HEK293 (cell line): ENCODE data around the gene GPSM1.

ENCODE experiments used
- BCL11A ChIP-seq: fragments of 450-650 bp; formaldehyde crosslinking; IDR thresholded peaks from 2 replicates; pipeline ENCODE4 v1.5.1; 2016; ENCODE audit warnings: low read depth, missing biosample characterization, missing genetic modification characterization
- FEZF1 ChIP-seq: fragments of 450-650 bp; formaldehyde crosslinking; IDR thresholded peaks from 2 replicates; pipeline ENCODE4 v1.5.1; 2016; ENCODE audit warnings: missing biosample characterization, missing genetic modification characterization
- OVOL3 ChIP-seq: fragments of 450-650 bp; formaldehyde crosslinking; IDR thresholded peaks from 2 replicates; pipeline ENCODE4 v1.5.1; 2016; ENCODE audit warnings: missing biosample characterization, missing genetic modification characterization
- RBAK ChIP-seq: fragments of 450-650 bp; formaldehyde crosslinking; IDR thresholded peaks from 2 replicates; pipeline ENCODE4 v1.5.1; 2016; ENCODE audit warnings: missing biosample characterization, missing genetic modification characterization
- SP3 ChIP-seq: fragments of 450-650 bp; formaldehyde crosslinking; IDR thresholded peaks from 2 replicates; pipeline ENCODE4 v1.5.1; 2016; ENCODE audit warnings: missing biosample characterization, missing genetic modification characterization
- YY2 ChIP-seq: fragments of 450-650 bp; formaldehyde crosslinking; IDR thresholded peaks from 2 replicates; pipeline ENCODE4 v1.5.1; 2016; ENCODE audit warnings: missing biosample characterization, missing genetic modification characterization
- ZBTB7A ChIP-seq: fragments of 450-650 bp; formaldehyde crosslinking; IDR thresholded peaks from 2 replicates; pipeline ENCODE4 v1.5.1; 2016; ENCODE audit warnings: low read depth, missing biosample characterization, missing genetic modification characterization
- ZBTB8A ChIP-seq: fragments of 450-650 bp; formaldehyde crosslinking; IDR thresholded peaks from 2 replicates; pipeline ENCODE4 v1.5.1; 2016; ENCODE audit warnings: missing biosample characterization, missing genetic modification characterization
- ZNF155 ChIP-seq: fragments of 450-650 bp; formaldehyde crosslinking; IDR thresholded peaks from 2 replicates; pipeline ENCODE4 v1.5.1; 2016; ENCODE audit warnings: missing biosample characterization, missing genetic modification characterization
- ZNF302 ChIP-seq: fragments of 450-650 bp; formaldehyde crosslinking; IDR thresholded peaks from 2 replicates; pipeline ENCODE4 v1.5.1; 2016; ENCODE audit warnings: missing biosample characterization, missing genetic modification characterization, low read depth
- ZNF529 ChIP-seq: fragments of 450-650 bp; formaldehyde crosslinking; IDR thresholded peaks from 2 replicates; pipeline ENCODE4 v1.5.1; 2017; ENCODE audit warnings: missing genetic modification characterization, missing biosample characterization; ENCODE audit not compliant: insufficient replicate concordance
- ZNF549 ChIP-seq: fragments of 450-650 bp; IDR thresholded peaks from 2 replicates; pipeline ENCODE4 v1.5.1; 2018; ENCODE audit warnings: missing biosample characterization, missing genetic modification characterization, mild to moderate bottlenecking, inconsistent platforms, moderate library complexity
- ZNF600 ChIP-seq: fragments of 450-650 bp; formaldehyde crosslinking; IDR thresholded peaks from 2 replicates; pipeline ENCODE4 v1.5.1; 2016; ENCODE audit warnings: missing biosample characterization, missing genetic modification characterization
- ZNF610 ChIP-seq: fragments of 450-650 bp; formaldehyde crosslinking; IDR thresholded peaks from 2 replicates; pipeline ENCODE4 v1.5.1; 2016; ENCODE audit warnings: missing biosample characterization, missing genetic modification characterization, borderline replicate concordance
- ZNF623 ChIP-seq: fragments of 450-650 bp; formaldehyde crosslinking; IDR thresholded peaks from 2 replicates; pipeline ENCODE4 v1.5.1; 2016; ENCODE audit warnings: missing biosample characterization, missing genetic modification characterization
- ZNF776 ChIP-seq: fragments of 450-650 bp; formaldehyde crosslinking; IDR thresholded peaks from 2 replicates; pipeline ENCODE4 v1.5.0; 2017; ENCODE audit warnings: missing biosample characterization, missing genetic modification characterization, borderline replicate concordance
- ZNF837 ChIP-seq: fragments of 450-650 bp; formaldehyde crosslinking; IDR thresholded peaks from 2 replicates; pipeline ENCODE4 v1.5.1; 2016; ENCODE audit warnings: missing biosample characterization, missing genetic modification characterization
- ZSCAN16 ChIP-seq: fragments of 450-650 bp; formaldehyde crosslinking; IDR thresholded peaks from 2 replicates; pipeline ENCODE4 v1.5.1; 2016; ENCODE audit warnings: missing biosample characterization, missing genetic modification characterization
- TF ChIP-seq, protein P1 (sequence below): fragments of 450-650 bp; formaldehyde crosslinking; IDR thresholded peaks from 2 replicates; pipeline ENCODE4 v1.5.0; 2017; ENCODE audit warnings: missing biosample characterization, missing genetic modification characterization, borderline replicate concordance
- TF ChIP-seq, protein P2 (sequence below): fragments of 450-650 bp; formaldehyde crosslinking; IDR thresholded peaks from 2 replicates; pipeline ENCODE4 v1.5.1; 2016; ENCODE audit warnings: missing biosample characterization, missing genetic modification characterization
- TF ChIP-seq, protein P3 (sequence below): fragments of 450-650 bp; formaldehyde crosslinking; IDR thresholded peaks from 2 replicates; pipeline ENCODE4 v1.5.1; 2016; ENCODE audit warnings: missing biosample characterization, missing genetic modification characterization, low read depth
- TF ChIP-seq, protein P4 (sequence below): fragments of 450-650 bp; formaldehyde crosslinking; IDR thresholded peaks from 2 replicates; pipeline ENCODE4 v1.5.1; 2016; ENCODE audit warnings: missing biosample characterization, missing genetic modification characterization
- TF ChIP-seq, protein P5 (sequence below): fragments of 450-650 bp; IDR thresholded peaks from 2 replicates; pipeline ENCODE4 v1.5.1; 2018; ENCODE audit warnings: missing biosample characterization, missing genetic modification characterization
- TF ChIP-seq, protein P6 (sequence below): fragments of 450-650 bp; formaldehyde crosslinking; IDR thresholded peaks from 2 replicates; pipeline ENCODE4 v1.5.1; 2016; ENCODE audit warnings: missing biosample characterization, missing genetic modification characterization
- TF ChIP-seq, protein P7 (sequence below): fragments of 450-650 bp; formaldehyde crosslinking; IDR thresholded peaks from 2 replicates; pipeline ENCODE4 v1.5.1; 2016; ENCODE audit warnings: missing biosample characterization, missing genetic modification characterization

Gene GPSM1

DNA sequence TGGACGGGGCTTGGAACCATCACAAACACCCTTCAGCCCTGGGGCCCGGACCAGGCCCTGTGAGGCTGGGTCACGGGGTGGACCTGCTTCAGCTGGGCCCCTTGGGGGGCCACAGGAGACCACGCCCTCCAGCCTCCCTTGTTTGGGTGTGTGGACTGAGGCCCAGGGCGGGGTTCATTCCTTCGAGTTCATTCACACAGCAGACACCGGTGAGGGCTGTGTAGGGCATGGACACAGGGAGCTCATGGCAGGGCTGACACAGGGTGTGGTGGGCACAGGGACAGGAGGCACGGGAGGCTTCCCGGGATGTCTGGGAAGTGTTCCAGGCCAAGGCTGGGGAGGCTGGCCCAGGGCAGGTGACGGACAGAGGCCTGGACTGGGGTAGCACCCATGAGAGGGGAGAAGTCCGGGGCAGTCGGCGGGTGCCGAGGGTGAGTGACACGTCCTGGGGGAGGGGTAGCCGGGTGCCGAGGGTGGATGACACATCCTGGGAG, 27.3 kb downstream of the GPSM1 start (continued):
- TF ChIP-seq, protein P1, sequence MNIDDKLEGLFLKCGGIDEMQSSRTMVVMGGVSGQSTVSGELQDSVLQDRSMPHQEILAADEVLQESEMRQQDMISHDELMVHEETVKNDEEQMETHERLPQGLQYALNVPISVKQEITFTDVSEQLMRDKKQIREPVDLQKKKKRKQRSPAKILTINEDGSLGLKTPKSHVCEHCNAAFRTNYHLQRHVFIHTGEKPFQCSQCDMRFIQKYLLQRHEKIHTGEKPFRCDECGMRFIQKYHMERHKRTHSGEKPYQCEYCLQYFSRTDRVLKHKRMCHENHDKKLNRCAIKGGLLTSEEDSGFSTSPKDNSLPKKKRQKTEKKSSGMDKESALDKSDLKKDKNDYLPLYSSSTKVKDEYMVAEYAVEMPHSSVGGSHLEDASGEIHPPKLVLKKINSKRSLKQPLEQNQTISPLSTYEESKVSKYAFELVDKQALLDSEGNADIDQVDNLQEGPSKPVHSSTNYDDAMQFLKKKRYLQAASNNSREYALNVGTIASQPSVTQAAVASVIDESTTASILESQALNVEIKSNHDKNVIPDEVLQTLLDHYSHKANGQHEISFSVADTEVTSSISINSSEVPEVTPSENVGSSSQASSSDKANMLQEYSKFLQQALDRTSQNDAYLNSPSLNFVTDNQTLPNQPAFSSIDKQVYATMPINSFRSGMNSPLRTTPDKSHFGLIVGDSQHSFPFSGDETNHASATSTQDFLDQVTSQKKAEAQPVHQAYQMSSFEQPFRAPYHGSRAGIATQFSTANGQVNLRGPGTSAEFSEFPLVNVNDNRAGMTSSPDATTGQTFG (tag by site-specific recombination), result no peak
- TF ChIP-seq ZNF837 (no peak), ZNF302 (tag by site-specific recombination) (no peak), ZNF529 (tag by site-specific recombination) (no peak), ZNF623 (tag by site-specific recombination) (no peak), ZNF549 (no peak), ZBTB7A (tag by site-specific recombination) (no peak), ZSCAN16 (no peak), OVOL3 (no peak), SP3 (tag by site-specific recombination) (no peak), ZBTB8A (tag by site-specific recombination) (peak; percentile 87), ZNF776 (tag by site-specific recombination) (no peak), BCL11A (tag by site-specific recombination) (peak; percentile 46; the same call in 1 of the 2 replicates), FEZF1 (no peak), YY2 (tag by site-specific recombination) (no peak), ZNF610 (no peak), ZNF600 (peak; percentile 85), ZNF155 (tag by site-specific recombination) (no peak), RBAK (tag by site-specific recombination) (no peak)
- TF ChIP-seq, protein P2, sequence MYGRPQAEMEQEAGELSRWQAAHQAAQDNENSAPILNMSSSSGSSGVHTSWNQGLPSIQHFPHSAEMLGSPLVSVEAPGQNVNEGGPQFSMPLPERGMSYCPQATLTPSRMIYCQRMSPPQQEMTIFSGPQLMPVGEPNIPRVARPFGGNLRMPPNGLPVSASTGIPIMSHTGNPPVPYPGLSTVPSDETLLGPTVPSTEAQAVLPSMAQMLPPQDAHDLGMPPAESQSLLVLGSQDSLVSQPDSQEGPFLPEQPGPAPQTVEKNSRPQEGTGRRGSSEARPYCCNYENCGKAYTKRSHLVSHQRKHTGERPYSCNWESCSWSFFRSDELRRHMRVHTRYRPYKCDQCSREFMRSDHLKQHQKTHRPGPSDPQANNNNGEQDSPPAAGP (tag by site-specific recombination), result peak; percentile 73
- TF ChIP-seq, protein P3, sequence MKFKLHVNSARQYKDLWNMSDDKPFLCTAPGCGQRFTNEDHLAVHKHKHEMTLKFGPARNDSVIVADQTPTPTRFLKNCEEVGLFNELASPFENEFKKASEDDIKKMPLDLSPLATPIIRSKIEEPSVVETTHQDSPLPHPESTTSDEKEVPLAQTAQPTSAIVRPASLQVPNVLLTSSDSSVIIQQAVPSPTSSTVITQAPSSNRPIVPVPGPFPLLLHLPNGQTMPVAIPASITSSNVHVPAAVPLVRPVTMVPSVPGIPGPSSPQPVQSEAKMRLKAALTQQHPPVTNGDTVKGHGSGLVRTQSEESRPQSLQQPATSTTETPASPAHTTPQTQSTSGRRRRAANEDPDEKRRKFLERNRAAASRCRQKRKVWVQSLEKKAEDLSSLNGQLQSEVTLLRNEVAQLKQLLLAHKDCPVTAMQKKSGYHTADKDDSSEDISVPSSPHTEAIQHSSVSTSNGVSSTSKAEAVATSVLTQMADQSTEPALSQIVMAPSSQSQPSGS (tag by site-specific recombination), result no peak
- TF ChIP-seq, protein P4, sequence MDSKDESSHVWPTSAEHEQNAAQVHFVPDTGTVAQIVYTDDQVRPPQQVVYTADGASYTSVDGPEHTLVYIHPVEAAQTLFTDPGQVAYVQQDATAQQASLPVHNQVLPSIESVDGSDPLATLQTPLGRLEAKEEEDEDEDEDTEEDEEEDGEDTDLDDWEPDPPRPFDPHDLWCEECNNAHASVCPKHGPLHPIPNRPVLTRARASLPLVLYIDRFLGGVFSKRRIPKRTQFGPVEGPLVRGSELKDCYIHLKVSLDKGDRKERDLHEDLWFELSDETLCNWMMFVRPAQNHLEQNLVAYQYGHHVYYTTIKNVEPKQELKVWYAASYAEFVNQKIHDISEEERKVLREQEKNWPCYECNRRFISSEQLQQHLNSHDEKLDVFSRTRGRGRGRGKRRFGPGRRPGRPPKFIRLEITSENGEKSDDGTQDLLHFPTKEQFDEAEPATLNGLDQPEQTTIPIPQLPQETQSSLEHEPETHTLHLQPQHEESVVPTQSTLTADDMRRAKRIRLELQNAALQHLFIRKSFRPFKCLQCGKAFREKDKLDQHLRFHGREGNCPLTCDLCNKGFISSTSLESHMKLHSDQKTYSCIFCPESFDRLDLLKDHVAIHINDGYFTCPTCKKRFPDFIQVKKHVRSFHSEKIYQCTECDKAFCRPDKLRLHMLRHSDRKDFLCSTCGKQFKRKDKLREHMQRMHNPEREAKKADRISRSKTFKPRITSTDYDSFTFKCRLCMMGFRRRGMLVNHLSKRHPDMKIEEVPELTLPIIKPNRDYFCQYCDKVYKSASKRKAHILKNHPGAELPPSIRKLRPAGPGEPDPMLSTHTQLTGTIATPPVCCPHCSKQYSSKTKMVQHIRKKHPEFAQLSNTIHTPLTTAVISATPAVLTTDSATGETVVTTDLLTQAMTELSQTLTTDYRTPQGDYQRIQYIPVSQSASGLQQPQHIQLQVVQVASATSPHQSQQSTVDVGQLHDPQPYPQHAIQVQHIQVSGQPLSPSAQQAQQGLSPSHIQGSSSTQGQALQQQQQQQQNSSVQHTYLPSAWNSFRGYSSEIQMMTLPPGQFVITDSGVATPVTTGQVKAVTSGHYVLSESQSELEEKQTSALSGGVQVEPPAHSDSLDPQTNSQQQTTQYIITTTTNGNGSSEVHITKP, result no peak
- TF ChIP-seq, protein P5, sequence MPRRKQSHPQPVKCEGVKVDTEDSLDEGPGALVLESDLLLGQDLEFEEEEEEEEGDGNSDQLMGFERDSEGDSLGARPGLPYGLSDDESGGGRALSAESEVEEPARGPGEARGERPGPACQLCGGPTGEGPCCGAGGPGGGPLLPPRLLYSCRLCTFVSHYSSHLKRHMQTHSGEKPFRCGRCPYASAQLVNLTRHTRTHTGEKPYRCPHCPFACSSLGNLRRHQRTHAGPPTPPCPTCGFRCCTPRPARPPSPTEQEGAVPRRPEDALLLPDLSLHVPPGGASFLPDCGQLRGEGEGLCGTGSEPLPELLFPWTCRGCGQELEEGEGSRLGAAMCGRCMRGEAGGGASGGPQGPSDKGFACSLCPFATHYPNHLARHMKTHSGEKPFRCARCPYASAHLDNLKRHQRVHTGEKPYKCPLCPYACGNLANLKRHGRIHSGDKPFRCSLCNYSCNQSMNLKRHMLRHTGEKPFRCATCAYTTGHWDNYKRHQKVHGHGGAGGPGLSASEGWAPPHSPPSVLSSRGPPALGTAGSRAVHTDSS, result no peak
- TF ChIP-seq, protein P6, sequence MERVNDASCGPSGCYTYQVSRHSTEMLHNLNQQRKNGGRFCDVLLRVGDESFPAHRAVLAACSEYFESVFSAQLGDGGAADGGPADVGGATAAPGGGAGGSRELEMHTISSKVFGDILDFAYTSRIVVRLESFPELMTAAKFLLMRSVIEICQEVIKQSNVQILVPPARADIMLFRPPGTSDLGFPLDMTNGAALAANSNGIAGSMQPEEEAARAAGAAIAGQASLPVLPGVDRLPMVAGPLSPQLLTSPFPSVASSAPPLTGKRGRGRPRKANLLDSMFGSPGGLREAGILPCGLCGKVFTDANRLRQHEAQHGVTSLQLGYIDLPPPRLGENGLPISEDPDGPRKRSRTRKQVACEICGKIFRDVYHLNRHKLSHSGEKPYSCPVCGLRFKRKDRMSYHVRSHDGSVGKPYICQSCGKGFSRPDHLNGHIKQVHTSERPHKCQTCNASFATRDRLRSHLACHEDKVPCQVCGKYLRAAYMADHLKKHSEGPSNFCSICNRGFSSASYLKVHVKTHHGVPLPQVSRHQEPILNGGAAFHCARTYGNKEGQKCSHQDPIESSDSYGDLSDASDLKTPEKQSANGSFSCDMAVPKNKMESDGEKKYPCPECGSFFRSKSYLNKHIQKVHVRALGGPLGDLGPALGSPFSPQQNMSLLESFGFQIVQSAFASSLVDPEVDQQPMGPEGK (tag by site-specific recombination), result peak; percentile 61
- TF ChIP-seq, protein P7, sequence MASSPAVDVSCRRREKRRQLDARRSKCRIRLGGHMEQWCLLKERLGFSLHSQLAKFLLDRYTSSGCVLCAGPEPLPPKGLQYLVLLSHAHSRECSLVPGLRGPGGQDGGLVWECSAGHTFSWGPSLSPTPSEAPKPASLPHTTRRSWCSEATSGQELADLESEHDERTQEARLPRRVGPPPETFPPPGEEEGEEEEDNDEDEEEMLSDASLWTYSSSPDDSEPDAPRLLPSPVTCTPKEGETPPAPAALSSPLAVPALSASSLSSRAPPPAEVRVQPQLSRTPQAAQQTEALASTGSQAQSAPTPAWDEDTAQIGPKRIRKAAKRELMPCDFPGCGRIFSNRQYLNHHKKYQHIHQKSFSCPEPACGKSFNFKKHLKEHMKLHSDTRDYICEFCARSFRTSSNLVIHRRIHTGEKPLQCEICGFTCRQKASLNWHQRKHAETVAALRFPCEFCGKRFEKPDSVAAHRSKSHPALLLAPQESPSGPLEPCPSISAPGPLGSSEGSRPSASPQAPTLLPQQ (tag by site-specific recombination), result no peak
